Hepatocyte (in vitro differentiated cells): ENCODE results near the gene ADAM10. TPM values are rescaled to one million over a fixed set of nuclear protein-coding genes. Genes with fewer than 3 reads are reported as not detected.

Experiments
- DNase-seq: peaks from one replicate; pipeline ENCODE4 v3.0.0-alpha.2; 2016; ENCODE audit warnings: low spot score
- H2AFZ ChIP-seq: fragments of 200-600 bp; sonication (generic); 2 replicates; pipeline ENCODE4 v1.6.0; 2016; ENCODE audit warnings: antibody characterized with exemption, mild to moderate bottlenecking
- H3K27ac ChIP-seq: fragments of 200-600 bp; sonication (generic); 2 replicates; pipeline ENCODE4 v1.5.1; 2016; ENCODE audit warnings: mild to moderate bottlenecking
- H3K27me3 ChIP-seq: fragments of 200-600 bp; sonication (generic); 2 replicates; pipeline ENCODE4 v1.6.1; 2016
- H3K36me3 ChIP-seq: fragments of 200-600 bp; sonication (generic); replicated peaks from 2 replicates; pipeline ENCODE4 v1.5.1; 2016; ENCODE audit warnings: low read depth; ENCODE audit not compliant: insufficient read depth
- H3K4me1 ChIP-seq: fragments of 200-600 bp; sonication (generic); 2 replicates; pipeline ENCODE4 v1.5.1; 2016; ENCODE audit warnings: mild to moderate bottlenecking, moderate library complexity; ENCODE audit not compliant: insufficient read depth
- H3K4me2 ChIP-seq: fragments of 200-600 bp; sonication (generic); 2 replicates; pipeline ENCODE4 v1.6.0; 2016
- H3K4me3 ChIP-seq: fragments of 200-600 bp; sonication (generic); 2 replicates; pipeline ENCODE4 v1.5.1; 2016; ENCODE audit warnings: mild to moderate bottlenecking
- H3K79me2 ChIP-seq: fragments of 200-600 bp; sonication (generic); 2 replicates; pipeline ENCODE4 v1.6.0; 2017; ENCODE audit warnings: mild to moderate bottlenecking
- H3K9me2 ChIP-seq: fragments of 200-600 bp; sonication (generic); replicated peaks from 2 replicates; pipeline ENCODE4 v1.6.0; 2017; ENCODE audit warnings: mild to moderate bottlenecking; ENCODE audit not compliant: insufficient read depth
- H3K9me3 ChIP-seq: fragments of 200-600 bp; sonication (generic); 2 replicates; pipeline ENCODE4 v1.5.1; 2016; ENCODE audit warnings: low read depth, mild to moderate bottlenecking
- H4K20me1 ChIP-seq: fragments of 200-600 bp; sonication (generic); 2 replicates; pipeline ENCODE4 v1.6.0; 2016; ENCODE audit warnings: mild to moderate bottlenecking; ENCODE audit not compliant: insufficient read depth, poor library complexity, severe bottlenecking
- CTCF ChIP-seq: fragments of 200-600 bp; sonication (generic); IDR thresholded peaks from 2 replicates; pipeline ENCODE4 v1.5.1; 2016; ENCODE audit warnings: antibody characterized with exemption, mild to moderate bottlenecking; ENCODE audit not compliant: poor library complexity
- EZH2 ChIP-seq: fragments of 200-600 bp; sonication (generic); IDR thresholded peaks from 2 replicates; pipeline ENCODE4 v1.6.1; 2016; ENCODE audit warnings: antibody characterized with exemption, mild to moderate bottlenecking, borderline replicate concordance
- EZH2phosphoT487 ChIP-seq: fragments of 200-600 bp; sonication (generic); IDR thresholded peaks from one replicate; pipeline ENCODE4 v1.6.1; 2018; ENCODE audit warnings: antibody characterized with exemption, mild to moderate bottlenecking, low read depth, moderate library complexity; ENCODE audit not compliant: unreplicated experiment, severe bottlenecking
- WGBS: methylation state at CpG from one replicate; pipeline ENCODE4 v1.1.6; 2016; ENCODE audit warnings: low lambda C conversion rate; ENCODE audit errors: missing lambda C conversion rate; 5-methylcytosine and 5-hydroxymethylcytosine counted together
- polyA plus RNA-seq: library from polyadenylated mRNA; unstranded; fragments of >200 nt; fragmentation: Nextera tagmentation; extraction: Ambion mirVana; gene quantifications from 2 replicates; pipeline ENCODE4 v1.2.1, GENCODE V29; 2016
- total RNA-seq: library from RNA; depleted of rRNA; stranded (reverse); fragments of >200 nt; gene quantifications from 2 replicates; pipeline ENCODE4 v1.2.3, GENCODE V29; 2014

Gene ADAM10
- total and polyA plus RNA-seq, 2 experiments from 2014 or later, result 112 to 163 TPM

GRCh38 chr15:58573270-58573669, 176.2 kb downstream of the ADAM10 start:
- H2AFZ ChIP-seq, result no peak overlapping the region
- TF ChIP-seq EZH2phosphoT487 (no peak), CTCF (no peak), EZH2 (no peak)
- peaks cover 4% of the 10 kb centered on the region for H3K4me1 ChIP-seq
- H3K9me2 ChIP-seq, result no peaks in the 10 kb centered on the region
- WGBS, result 95% methylated on average over 4 of the region's 4 CpGs
- H3K27ac ChIP-seq, result no peak overlapping the region
- no peak overlapping the region for H3K4me3 ChIP-seq
- H3K27me3 ChIP-seq, result no peaks in the 10 kb centered on the region
- H3K4me2 ChIP-seq, result no peak overlapping the region
- H3K9me3 ChIP-seq, result no peaks in the 10 kb centered on the region
- H4K20me1 ChIP-seq, result no peaks in the 10 kb centered on the region
- no peak for DNase-seq
- no peaks in the 10 kb centered on the region for H3K36me3 ChIP-seq
- H3K79me2 ChIP-seq, result no peaks in the 10 kb centered on the region

GRCh38 chr15:58572521-58572920, 177.0 kb downstream of the ADAM10 start:
- no peaks in the 10 kb centered on the region for H3K79me2 ChIP-seq
- no peaks in the 10 kb centered on the region for H4K20me1 ChIP-seq
- no peaks in the 10 kb centered on the region for H3K9me3 ChIP-seq
- no peak overlapping the region for H3K4me3 ChIP-seq
- 86% methylated on average over 4 of the region's 4 CpGs for WGBS
- H3K4me1 ChIP-seq, result peaks cover 4% of the 10 kb centered on the region
- no peak overlapping the region for H3K27ac ChIP-seq
- no peaks in the 10 kb centered on the region for H3K9me2 ChIP-seq
- H3K27me3 ChIP-seq, result no peaks in the 10 kb centered on the region
- no peak for DNase-seq
- TF ChIP-seq CTCF (no peak), EZH2phosphoT487 (no peak), EZH2 (no peak)
- H3K4me2 ChIP-seq, result no peak overlapping the region
- no peaks in the 10 kb centered on the region for H3K36me3 ChIP-seq
- H2AFZ ChIP-seq, result no peak overlapping the region

- Histone ChIP-seq H4K20me1 (no peaks in the 10 kb centered on the region), H3K4me1 (peaks cover 4% of the 10 kb centered on the region), H3K36me3 (no peaks in the 10 kb centered on the region), H3K4me3 (no peak overlapping the region), H3K79me2 (no peaks in the 10 kb centered on the region), H3K27me3 (no peaks in the 10 kb centered on the region), H3K9me2 (no peaks in the 10 kb centered on the region), H2AFZ (no peak overlapping the region), H3K9me3 (no peaks in the 10 kb centered on the region), H3K27ac (no peak overlapping the region), H3K4me2 (no peak overlapping the region)
- 90% methylated on average over 6 of the region's 6 CpGs for WGBS
- no peak for DNase-seq
- TF ChIP-seq CTCF, result no peak
- no peak for TF ChIP-seq EZH2phosphoT487
- no peak for TF ChIP-seq EZH2
Observed at GRCh38 chr15:58571491-58571890, 178.0 kb downstream of the ADAM10 start.

GRCh38 chr15:58569455-58569854, 180.1 kb downstream of the ADAM10 start:
- H3K36me3 ChIP-seq, result no peaks in the 10 kb centered on the region
- no peaks in the 10 kb centered on the region for H3K9me3 ChIP-seq
- no peaks in the 10 kb centered on the region for H3K79me2 ChIP-seq
- H4K20me1 ChIP-seq, result no peaks in the 10 kb centered on the region
- H3K27ac ChIP-seq, result no peak overlapping the region
- no peak for TF ChIP-seq EZH2phosphoT487
- TF ChIP-seq EZH2, result no peak
- no peak for TF ChIP-seq CTCF
- H2AFZ ChIP-seq, result no peak overlapping the region
- no peak overlapping the region for H3K4me2 ChIP-seq
- H3K4me3 ChIP-seq, result no peak overlapping the region
- 92% methylated on average over 1 of the region's 1 CpG for WGBS
- no peaks in the 10 kb centered on the region for H3K27me3 ChIP-seq
- DNase-seq, result no peak
- no peaks in the 10 kb centered on the region for H3K9me2 ChIP-seq
- H3K4me1 ChIP-seq, result peaks cover 4% of the 10 kb centered on the region
